GM21447 (cell line): ENCODE results near the gene KLHL29.

Source experiments
- ATAC-seq: cut with Tn5 transposase; IDR thresholded peaks from one replicate; pipeline ENCODE4 v1.9.1; 2021; ENCODE audit not compliant: unreplicated experiment

Gene KLHL29

DNA sequence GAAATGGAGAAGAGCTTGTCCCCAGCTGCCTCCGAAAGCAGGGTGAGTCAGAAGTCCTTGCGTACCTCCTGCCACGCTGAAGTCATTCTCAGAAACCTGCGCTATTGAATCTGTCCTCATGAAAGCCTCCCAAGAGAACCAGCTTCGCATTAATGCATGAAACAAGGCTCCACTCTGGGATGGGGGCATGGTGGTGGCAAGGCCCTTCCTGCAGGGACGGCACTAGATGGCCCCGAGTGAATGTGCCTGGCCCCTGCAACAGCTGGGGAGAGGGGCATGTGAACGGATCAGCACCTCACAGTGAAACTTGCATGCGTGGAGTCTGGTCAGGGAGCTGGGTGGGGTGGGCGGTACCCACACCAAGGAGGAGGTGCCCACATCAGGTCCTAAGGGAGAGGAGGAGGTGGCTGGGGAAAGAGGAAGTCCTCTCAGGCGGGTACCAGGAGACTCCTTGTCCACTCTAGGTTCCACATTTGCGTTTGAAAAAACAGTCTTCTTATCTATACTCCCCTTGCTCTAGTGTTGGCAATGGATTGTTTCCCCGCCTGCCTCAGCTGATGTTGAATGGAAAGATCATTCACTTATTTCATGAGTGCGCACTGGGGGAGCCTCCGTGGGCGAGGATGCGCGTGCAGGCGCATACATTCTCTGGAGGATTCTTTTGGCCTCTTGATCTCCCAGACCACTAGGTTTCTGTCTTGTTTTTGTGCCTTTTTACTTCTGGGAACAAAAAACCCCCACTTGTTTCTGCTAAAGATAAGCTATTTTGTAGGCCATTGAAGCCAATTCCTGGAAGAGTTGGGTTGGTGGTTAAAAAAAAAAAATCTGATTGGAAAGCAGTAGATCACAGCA lies 104.7 kb downstream of the KLHL29 start:
- ATAC-seq: no peak

DNA sequence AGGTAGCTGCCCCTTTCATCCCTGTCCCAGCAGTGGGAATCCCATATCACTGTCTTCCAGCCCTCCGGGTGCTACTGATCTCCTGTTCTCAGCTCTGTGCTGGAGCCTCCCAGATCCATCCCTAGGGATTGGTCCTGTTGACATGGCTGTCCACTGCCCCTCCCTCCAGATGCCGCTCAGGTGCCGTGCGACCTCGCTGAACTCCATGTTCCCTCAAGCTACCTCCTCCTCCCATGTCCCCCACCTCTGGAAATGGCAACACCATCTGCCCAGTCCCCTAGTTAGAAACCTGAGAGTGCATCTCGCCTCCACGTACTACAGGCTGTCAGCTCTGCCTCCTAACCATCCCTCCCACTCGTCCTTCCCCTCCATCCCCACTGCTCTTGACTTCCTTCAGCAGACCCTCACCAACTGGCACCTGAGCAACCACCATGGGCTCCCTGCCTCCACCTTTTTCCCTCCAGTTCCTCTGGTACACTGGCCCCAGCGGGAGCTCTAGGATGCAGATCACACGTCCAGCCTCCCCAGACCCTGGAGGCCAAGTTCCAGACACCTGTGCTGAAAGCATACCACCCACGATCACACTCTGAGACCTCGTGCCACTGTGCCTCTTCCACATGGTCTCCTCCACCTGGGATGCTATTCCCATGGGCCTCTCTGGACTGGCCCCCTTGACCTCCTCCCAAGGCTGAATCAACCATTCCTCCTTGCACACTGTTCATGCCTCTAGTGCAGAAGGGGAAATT lies 106.8 kb downstream of the KLHL29 start:
- no peak for ATAC-seq

DNA sequence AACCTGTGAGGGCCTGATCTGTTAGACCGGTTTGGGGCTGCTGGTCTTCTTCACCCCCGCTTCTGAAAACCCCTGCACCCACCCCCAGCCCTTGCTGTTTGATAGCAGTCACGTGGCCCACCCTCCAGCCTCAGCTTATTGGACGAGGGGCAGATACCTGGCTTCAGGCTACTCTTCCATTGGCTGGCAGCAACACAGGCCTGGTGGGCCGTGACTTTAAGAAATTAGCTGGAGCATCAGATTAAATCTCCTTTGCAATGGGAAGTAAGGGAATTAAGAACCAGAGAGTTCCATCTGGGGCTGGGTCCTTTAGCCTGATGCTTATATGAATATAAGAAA lies 107.3 kb downstream of the KLHL29 start:
- no peak for ATAC-seq

DNA sequence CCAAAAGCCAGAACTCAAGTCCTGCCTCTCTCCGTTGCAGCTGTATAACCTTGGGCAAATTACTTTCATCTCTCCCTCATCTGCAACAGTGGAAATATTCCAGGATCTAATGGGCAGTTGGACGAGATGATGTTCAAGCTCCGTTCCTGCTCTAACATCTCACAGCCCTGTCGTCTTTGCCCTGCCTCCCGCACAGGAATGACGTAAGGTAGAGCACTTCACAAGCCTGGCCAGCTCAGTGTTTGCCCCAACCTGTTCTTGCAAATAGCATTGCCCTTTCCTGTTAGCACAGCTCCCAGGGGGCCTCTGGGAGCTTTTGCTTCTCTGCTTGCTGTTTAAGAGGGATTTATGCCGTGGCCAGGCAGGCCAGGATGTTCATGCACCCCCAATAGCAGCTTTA lies 107.9 kb downstream of the KLHL29 start:
- no peak for ATAC-seq

DNA sequence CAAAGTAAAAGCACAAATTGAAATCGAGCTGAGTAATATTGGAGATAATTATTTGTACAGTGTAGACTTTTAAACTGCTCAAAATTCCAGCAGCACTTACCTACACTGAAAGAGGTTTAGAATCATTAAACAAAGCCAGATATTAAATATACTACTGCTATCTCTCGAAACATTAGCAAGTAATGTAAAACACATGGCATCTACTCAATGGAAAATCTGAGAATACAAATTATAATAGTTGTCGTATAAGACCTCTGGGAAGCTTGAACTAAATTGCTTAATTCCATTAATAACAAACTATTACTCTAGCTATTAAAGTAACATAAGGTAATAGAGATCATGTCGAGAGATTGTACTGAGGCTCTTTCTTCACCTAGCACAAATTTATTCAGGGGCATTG lies 108.9 kb downstream of the KLHL29 start:
- no peak for ATAC-seq

DNA sequence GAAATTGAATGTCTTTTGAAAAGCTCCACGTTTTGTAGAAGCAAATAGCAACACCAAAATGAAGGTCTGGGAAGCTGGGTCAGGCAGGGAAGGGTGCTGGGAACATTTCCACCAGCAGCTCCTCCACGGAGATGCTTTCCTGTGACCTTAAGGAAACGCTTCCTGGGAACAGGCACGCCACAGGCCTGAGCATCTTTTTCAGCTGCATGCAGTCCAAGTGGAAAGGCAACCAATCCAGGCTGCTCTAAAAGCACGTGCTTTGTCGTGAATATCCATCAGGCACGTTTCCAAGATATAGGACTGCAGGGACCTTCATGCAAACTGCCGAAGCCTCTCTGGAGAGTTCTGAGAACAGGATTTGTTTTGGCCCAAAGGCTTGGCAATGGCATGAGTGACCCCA lies 109.3 kb downstream of the KLHL29 start:
- ATAC-seq: no peak

DNA sequence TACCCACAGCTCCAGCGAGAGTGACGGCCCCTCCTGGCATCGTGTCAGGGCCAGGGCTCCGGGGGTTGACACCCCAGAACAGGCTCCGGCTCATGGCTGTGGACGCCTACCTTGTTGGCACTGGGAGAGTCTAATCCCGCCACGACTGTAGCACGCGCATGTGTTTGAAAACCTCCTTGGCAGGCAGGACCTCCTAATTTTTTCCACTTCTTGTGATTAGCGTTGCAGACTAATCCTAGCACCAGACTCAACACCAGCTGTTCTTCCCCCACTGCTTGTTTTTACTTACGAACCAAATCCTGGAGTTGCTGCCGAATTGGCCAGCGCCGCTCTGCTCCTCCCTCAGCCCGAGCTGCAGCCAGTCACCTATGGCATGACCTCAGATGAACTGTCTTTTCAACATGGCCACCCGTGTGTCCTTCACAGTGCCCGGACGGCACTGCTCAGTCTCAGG lies 110.7 kb downstream of the KLHL29 start:
- ATAC-seq: no peak

DNA sequence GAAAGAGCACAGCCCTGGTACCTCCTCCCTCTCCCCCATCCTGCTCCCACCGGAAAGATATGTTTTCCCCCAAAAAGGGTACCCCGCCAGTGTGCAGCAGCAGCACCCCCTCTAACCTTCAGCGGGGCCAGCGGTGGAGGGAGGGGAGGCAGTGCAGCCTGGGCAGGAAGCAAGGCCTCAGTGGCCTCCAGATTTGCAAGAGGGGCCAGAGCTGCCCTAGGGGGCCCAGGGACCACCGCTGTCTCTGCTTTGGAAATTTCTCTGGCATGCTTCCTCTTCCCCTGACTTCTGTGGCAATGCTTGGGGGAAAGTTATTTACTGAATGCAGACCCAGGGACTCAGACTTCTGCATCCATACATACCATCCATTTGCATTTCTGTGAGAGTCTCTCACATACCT lies 111.5 kb downstream of the KLHL29 start:
- no peak for ATAC-seq

DNA sequence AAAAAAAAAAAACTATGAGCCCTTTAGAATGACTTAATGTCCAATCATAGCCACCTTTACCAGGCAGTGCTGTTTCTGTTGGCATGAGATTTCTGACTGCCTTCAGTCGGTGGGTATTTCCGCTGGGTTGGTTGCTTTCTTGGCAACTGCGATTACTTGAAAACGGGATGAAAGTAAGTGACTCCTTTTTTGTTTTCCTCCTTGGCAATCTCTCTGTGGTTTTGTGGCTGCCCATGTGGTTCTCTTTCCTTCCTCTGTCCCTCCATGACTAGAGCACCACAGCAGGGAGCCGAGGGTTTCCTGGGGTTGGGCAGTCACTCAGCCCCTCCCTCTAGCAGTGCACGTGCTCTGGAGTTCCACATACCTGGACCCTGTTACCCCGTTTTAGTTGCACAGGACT lies 112.1 kb downstream of the KLHL29 start:
- no peak for ATAC-seq

DNA sequence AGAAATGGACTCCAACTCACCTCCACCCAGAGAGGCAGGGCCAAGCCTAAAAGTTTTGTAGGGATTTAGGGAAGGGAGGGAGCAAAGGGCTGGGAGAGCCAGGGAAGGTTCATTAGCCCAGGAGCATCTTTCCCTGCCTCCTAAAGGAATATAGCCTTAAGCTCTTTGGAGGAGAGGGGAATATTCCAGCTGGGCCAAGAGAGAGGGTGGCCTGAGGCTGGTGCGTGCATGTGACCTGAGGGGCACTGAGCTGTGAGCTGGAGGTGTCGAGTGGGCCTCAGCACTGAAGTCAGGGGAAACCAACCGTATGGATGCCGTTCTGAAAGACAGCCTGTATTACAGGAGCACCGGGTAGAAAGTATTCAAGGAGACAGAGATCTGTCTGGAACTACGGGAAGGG lies 112.6 kb downstream of the KLHL29 start:
- no peak for ATAC-seq

DNA sequence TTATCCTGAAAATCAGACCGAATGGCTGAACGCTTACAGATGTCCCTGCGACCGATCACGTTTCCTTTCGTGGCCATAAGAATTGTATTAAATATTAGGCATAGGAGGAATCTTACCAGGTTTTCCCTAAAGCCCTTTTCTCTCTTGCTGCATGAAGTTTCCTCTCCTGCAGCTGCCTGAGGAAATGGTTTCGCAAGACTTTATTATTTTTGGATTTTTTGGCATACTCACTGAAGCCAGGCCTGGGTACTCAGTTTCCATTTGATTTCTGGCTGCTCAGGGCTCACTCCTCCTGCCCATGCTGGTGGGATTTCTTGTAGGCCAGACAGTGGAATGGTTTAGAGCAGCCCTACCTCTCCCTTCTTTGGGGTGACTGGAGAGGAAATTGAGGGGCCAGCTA lies 114.0 kb downstream of the KLHL29 start:
- no peak for ATAC-seq

DNA sequence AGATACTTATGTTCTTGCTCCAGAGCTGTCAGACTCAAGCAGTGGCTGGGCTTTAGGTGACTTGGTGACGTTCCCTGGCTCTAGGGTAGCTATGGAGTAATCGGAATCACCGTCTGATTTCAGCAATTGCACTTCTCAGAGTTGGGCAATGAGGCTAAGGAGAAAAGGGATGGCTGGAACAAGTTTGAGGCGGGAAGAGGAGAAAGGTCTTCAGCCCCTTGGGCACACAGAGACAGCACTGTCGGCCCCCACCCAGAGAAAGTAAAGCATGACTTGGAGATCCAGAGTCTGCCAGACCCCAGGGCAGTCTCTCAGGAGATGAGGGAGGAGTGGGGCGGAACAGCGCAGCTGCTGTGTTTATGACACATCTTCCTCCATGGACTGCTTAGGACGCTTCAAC lies 114.5 kb downstream of the KLHL29 start:
- ATAC-seq: no peak

DNA sequence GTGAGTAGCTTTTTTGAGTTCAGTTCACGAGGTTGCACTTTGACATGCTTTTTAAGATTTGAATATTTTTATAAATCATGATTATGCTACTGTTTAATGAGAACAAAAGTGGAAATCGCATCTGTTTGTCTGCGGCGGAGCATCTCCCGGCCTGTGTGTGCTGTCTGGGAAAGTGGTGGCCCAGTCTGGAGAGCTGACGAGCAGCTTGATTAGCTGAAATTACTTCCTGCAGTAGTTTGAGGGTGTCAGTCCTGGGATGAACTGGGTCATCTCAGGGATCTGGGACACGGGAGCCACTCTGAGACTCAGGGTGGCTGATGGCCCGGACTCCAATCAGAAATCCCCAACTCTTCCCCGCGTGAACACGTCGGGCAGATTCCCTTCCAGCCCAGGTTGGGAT lies 115.9 kb downstream of the KLHL29 start:
- ATAC-seq: no peak

DNA sequence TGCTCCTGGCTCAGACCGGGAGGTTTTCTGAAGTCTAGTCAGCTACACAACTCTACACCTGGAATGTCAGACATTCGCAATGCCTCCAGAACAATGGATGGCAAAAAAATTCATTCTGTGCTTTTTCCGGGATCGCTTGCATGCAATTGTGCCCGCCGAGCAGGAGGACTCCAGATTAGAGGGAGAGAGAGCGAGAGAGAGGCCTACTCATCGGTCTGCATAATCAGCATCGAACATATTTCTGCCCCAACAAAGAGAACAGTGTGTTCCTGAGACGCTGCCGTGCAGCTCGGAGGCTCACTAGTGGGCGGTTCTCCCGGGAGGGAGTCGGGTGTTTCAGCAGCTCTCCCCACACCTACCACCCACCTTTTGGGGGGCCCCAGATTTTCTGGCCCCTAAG lies 117.1 kb downstream of the KLHL29 start:
- no peak for ATAC-seq

DNA sequence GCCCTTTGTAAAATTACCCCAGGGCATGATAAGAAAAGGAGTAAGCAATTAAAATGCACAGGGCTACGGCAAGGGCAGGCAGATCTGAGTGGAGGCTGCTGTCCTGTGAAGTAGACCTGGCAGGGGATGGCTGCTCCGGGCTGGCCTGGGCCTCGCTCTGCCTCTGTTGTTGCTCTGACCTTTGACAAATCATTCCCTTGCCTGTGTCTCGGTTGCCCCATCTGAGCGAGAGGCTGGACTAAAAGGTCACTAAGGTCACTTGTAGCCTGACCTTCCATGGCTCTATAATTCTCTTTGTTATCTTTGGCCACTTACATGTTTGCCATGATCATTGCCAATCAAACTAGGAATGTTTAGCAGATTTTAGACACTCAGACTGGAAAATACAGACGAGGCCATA lies 118.1 kb downstream of the KLHL29 start:
- no peak for ATAC-seq

DNA sequence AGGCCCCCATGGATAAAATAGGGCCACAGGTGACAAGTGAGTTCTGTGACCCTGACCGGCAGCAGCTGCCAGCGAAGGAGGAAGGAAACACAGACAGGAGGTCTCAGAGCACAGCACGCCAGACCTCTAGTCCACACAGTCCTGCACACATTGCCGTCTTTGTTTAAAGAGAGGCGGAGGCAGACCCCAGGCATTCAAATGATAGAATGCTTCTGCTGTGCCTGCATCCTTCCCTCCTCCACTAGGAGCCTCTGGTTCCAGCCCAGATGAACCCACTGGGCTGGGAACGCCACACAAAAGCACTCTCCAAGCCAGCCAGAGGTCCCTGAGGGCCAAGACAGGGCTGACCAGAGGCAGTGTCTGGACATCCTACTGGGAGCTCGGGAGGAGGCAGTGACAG lies 118.7 kb downstream of the KLHL29 start:
- ATAC-seq: no peak

DNA sequence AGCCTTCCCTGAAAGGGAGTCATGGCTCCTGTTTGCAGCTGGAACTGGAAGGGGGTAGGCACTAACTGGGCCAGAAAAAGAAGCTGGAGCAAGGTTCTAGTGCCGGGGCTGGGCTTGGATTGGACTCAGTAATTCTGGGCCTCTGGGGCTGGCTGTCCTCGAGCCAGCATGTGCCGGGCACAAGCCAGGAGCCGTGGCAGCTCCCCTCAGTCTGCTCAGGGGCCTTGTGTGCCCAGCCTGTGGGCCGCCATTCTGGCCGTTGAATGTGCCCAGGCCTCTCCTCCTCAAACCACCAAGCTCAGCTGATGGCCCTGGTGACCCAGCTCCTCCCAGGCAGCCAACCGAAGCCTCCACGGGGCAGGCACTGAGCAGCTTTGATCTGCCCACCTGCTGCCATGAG lies 119.6 kb downstream of the KLHL29 start:
- no peak for ATAC-seq

DNA sequence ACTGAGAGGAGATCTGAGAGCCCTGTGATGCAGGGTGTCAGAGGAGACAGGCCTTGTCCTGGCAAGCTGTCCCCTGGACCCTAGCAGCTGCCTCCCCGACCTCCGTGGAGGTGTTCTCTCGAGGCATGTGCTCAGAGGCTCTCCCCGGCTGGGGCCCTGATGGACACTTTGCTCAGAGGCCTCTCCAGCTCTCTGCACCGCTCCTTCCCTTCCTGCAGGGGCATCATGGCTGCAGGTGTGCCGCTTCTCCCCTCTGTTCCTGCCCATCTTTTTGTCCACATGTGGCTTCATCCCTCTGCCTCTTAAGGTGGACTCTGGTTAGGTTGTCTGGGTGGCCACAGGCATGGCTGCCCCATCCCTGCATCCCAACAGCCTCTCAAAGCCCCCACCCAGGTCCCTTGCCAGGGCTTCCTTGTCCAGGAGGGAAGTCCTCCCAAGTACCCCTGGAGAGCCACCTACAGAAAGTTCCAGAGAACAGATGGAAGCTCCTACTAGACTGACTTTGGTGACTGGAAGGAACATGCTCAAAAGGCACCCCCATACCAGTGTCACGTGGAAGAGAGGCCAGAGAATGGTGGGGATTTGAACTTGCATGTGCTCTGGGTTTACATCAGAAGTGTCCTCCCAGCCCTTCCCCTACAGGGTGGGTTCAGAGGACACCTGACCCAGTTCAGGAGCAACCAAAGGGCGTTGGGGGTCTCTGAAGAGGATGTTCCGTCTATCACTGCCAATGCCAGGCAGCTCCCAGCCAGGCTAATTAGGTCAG lies 120.4 kb downstream of the KLHL29 start:
- ATAC-seq: no peak

DNA sequence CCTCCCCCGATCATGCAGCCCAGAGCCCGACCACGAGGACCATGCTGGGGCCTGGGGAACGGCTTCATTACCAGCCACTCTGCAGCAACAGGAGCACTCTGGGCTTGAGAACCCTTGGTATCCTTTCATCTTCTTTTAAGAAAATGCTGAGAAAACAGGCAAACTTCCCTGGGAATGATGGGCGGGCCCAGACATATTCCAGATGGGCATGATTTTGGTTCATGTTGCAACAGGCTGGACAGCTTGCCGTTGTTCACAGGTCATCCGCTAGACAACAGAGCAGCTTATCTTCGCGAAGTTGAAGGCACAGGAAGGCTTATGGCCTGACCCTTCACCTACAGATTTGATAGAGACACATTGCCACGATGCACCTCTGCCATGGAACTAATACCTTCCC lies 121.0 kb downstream of the KLHL29 start:
- no peak for ATAC-seq

DNA sequence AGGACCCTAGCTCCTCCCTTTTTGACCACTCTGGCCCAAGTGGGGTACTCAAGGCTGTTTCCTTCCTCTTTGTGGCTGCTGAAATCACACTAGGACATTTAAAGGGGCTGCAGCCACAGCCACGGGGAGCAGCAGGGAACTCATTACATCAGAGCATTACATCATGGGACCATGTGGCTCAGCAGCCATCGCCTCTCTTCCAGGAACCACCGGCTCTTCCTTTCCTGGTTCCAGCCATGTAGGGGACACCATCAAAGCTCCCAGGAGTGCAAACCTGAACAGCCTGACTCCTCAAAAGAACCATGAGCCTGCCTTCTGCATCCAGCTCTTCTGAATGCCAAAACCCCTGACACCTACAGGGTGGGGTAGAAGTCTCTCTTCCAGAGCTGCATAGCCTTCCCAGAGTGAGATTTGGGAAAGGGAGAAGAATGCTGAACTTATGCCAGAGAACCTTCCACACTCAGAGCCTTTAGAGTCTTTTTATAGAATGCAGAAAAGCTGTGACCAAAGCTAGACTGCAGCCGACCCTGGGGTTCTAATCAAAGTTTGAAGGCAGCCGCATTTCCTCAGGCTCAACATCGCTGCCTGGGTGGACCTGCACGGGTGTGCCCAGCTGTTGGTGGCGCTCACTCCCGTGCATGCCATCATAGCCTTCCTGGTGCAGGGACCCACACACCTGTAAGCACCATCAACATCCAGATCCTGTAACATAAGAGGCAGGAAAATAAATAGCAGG lies 121.7 kb downstream of the KLHL29 start:
- ATAC-seq: no peak
